ENCODE data around the gene DOK6.

GRCh38 chr18:69380324-69380723 is 20.4 kb upstream of the DOK6 start:
- TF ChIP-seq SMARCC2 (IDR thresholded peaks at IDR 0.05) (no peak), NR3C1 (CRISPR knock-in tag; IDR thresholded peaks at IDR 0.05) (no peak)
